ENCODE data around the gene UBE2J1.
A peak's percentile ranks its signal among the peaks of the same experiment; 100 is the strongest.

UBE2J1 gene

DNA sequence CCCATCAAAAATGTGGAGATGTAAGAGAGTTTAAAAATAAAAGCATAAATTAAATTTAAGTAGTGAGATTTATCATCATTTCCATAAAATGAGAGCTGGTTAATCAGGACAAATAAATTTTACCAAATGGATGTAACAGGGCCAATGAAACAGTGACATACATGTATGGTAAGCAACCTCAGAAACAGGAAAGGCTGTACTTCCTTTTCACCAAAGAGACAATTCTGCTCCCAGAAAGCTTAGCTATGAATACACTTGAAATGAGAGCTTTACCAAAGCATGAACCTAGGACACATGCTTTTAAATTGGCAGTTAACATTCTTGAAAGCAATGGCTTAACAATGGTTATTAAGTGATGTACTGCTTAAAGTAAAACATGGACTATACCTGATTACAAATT is 12.1 kb upstream of the UBE2J1 start:
- DNase-seq (ENCODE audit: low spot score) = no peak

DNA sequence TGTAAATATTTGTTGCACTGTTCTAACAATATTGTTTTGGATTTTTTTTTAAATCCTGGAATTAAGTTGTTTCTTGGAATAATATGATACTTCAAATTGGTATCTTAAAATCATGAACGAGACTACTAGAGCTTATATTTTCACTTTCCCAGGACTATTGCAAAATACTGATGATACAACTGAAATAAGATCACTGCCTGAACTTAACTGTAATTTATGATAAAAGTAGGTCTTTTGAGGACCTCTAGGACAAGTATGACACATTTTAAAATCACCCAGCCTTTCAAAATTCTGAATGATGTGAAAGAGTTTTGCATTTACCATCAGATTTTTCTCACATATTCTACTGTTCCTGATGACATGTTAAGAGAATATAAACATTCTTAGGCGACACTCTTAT is 8.6 kb upstream of the UBE2J1 start:
- DNase-seq (ENCODE audit: low spot score) = no peak

DNA sequence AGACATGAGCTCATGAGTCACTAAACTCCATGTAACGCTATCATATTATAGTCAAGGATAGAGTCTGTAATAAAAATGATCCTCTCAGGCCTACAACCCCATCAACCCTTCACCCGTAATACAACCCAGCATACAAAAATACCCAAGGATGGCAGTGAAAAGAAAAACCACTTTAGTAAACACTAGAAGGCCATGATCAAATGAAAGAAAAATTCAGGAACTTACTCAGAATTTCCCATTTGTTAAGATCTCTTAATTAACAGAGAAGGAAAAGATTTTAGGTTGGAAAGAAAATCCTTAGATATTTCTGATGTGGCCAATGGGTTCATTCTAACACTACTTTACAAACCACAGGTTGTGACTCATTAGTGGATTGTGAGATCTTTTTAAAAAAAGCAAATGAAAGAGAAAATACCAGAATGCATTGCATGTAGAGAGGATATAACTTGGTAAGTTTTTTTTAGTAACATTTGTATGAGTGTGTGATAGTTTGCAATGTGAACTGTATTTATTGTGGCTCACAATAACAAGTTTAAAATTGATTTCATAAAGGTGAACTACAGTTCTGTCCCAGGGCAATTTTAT is 8.0 kb upstream of the UBE2J1 start:
- no peak for DNase-seq (ENCODE audit: low spot score)

DNA sequence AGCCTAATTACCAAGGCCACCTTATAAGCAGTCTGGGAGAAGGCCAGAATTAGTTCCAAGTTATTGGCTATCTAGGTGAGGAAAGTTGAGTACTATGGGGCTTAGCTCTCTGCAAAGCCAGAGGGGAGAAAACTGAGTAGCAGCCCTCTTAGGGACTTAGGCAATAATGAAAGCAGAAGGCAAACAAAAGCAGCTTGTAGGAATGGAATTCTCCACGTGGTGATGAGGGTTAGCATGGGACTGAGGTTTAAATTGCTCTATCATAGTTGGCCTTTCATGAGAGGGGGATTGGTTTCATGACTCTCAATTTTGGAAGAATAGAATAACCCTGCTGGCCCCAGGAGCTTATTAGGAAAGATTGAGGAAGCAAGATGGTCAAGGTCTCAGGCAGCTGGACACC is 7.0 kb upstream of the UBE2J1 start:
- DNase-seq (ENCODE audit: low spot score) = peak; percentile 45

DNA sequence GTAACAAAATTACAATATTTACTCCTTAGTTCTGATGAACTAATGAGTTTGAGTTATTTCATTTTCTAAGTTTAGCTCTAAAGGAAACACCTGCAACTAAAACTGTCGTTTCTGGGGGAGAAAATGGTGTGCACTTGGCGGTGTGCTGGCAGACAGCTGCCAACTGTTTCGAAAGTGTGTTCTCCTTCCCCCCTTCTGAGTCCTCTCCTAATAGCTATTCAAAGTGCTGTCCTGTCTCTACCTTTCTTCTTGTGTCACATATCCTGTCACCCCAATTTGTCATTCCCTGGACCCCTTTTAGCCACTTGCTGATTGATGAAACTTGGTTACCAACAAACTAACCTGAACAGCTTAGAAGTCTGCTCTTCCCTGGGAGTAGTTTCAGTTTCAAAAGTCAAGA is 4.9 kb upstream of the UBE2J1 start:
- DNase-seq (ENCODE audit: low spot score) = no peak

DNA sequence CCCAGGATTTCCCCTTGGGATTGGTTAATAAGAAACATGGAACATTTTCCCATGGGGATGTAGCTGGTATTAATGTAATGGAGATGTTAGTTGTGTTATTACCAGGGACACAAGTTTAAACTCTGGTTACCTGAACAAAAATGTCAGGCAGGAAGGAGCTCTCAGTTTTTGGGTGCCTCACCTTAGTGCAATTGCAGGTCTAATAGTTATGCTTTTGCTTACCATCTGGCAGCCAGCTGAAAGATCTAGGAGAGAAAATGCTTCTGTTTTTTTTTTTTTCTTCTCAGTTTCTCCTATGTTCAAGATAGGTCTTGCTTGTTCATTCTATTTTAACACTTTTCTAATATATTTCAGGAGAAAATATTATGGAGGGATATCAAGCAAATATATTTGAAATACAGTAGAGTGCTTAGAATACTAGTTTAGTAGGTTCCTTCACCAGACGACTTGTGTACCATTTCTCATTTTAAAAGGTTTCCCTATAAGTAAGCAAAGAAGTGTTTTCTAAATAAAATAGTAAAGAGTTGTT is 4.2 kb upstream of the UBE2J1 start:
- no peak for DNase-seq (ENCODE audit: low spot score)

DNA sequence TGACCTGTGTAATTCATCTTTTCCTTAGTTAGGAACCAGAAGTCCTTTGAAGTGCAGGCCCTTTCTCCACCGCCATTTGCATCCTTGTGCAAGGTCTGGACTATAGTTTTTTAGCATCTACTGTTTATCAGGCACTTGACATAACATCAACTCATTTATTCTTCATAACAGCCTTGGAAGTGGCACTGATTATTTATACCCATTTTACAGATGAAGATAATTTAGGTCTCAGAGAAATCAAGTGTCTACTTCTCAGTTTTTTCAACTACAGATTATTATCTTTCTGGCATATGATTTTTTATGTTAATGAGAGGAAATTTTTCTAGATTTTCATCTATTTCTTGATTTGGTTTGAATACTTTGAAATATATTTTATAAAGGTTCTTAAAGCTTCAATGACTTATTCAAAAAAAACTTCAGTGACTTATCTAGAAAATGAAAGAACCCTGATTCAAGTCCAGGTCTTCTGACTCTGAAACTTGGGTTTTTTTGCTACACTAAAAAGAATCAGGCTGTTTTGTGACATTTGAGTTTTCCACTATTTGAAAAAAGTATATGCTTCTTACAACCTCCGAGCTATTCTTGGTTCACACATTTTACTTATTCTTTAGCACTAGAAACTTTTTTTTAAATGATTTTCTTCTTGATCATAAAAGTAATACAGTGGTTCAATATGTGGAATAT is 3.1 kb upstream of the UBE2J1 start:
- DNase-seq (ENCODE audit: low spot score) = no peak

DNA sequence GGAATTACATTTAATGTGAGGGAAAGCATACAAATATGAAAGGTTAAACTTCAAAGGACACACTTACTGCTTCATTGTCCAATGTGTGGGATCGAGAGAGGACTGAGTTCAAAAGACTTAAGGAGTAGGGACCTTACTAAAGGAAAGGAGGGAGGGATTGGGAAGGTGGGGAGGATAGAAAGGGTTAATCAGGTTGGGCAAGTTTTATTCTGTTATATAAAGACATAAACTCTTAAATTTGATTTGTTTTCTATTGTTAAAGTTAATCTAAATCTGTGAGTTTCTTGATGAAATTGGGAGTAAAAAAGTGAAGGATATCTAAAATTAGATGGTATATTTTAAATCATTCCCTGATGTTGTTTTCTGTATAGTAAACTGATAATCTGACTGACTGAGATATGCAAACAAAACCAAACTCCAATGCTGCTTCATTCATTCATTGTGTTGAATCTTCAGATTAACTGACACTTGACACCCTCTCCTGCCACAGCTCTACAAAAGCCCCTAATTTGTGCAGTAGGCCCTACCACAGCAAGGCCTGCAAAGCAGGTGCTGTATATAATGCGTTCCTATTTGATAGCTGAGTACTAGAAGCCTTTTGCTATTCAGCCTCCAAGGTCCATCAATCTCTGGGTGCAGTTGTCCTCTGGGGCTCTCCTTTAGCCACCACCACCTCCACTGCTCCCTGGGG is 1.3 kb upstream of the UBE2J1 start:
- peak; percentile 52 for DNase-seq (ENCODE audit: low spot score)

DNA sequence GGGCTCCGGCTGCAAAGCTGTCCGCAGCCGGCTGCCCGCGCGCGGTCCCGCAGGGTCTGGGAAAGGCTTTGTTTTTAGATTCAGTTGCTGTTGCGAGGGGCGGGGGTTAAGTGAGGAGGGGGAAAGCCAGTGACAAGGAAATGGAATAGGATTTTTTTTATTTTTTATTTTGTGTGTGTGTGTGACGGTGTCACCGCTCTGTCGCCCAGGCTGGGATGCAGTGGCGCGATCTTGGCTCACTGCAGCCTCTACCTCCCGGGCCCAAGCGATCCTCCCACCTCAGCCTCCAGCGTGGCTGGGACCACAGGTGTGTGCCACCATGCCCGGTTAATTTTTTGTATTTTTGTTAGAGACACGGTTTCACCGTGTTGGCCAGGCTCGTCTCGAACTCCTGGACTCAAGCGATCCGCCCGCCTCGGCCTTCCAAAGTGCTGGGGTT is 615 bp upstream of the UBE2J1 start:
- DNase-seq (ENCODE audit: low spot score) = no peak

DNA sequence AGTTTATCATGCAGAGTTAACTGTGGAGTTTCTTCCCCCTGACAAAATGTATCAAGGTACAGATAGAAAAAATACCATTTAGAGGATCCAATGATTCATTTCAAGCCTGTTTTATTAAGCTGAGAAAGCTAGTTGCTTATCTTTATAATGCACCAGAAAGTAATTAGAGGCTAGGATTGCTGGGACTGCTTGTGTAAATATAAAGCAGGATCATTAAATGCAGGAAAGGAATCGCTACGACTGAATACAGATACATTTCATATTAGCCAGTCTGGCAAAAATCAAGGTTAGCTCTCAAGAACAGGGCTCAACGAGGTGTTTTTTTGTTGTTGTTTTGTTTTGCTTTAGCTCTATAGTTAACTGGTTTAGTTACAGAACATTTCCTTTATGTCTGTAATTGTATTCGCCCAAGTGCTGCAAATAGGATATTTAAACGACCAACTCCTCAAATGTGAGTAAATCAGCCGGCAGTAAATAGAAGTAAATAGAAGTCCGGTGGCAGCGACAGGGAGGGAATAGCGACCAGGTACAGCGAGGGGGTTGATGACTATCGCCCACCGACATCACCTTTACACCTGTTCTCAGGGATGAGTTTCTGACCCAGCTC is 748 bp downstream of the UBE2J1 start:
- DNase-seq (ENCODE audit: low spot score) = no peak

DNA sequence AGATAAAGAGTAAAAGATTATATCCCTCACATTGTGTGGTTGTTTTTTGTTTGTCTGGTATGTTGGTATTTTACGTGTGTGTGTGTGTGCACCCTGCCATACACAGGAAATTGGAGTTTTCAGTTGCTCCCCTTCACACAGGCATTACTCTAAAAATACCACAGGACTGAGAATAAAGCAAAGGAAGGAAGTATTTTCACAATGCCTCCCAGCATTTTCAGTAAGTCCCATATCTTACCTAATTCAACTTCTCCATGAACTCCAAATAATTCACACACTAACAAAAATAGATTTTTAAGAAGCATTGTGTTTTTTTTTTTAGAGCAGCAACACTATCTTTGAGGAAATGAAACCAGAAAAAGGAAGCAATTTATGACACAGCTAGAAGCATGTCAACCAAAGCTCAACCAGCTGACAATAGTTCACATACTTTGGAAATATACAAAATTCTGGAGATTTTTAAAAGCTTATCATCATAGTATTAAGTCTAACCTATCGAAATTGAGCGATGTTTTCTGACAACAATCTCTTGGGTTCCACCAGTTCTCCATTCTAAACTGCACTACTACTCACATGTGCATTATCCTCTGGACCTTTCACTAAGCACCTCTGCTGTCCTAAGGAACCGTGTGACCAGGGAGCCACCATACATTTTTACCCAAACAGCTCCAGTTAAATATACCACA is 2.1 kb downstream of the UBE2J1 start:
- no peak for DNase-seq (ENCODE audit: low spot score)

DNA sequence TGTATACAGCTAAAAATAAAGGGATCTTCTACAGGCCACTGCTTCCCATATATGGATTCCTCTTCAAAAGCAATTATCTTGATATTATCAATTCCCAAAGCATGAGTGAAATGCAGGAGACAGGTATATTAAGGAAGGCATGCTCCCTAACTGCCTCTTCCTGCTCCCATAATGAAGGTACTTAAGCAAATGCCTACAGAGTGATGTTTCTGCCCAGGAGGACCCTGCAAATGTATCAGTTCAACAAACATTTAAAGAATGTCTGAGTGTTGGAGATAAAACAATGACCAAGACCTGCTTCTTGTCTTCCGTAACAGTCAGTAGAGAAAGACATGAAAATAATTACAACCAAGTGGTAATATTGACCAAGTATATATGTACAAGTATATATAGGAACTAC is 4.2 kb downstream of the UBE2J1 start:
- no peak for DNase-seq (ENCODE audit: low spot score)

DNA sequence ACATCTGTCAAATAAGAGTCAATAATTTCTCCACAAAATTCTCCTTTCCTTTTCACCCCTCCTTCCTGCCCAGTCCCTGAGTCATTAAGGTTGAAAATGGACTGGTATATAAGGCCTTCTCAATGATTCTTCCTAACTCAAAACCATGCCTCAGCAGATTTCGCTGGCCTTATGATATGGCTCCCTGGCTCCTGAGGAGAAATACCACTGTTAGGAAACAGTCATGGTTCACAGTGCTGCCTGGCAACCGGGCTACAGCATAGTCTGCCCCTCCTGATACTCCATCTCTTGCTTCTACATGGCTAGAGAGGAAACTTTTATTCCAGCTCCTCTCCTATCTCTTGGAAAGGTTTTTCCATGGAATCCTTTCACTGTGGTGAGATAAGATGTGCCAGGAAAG is 4.7 kb downstream of the UBE2J1 start:
- peak; percentile 36 for DNase-seq (ENCODE audit: low spot score)

DNA sequence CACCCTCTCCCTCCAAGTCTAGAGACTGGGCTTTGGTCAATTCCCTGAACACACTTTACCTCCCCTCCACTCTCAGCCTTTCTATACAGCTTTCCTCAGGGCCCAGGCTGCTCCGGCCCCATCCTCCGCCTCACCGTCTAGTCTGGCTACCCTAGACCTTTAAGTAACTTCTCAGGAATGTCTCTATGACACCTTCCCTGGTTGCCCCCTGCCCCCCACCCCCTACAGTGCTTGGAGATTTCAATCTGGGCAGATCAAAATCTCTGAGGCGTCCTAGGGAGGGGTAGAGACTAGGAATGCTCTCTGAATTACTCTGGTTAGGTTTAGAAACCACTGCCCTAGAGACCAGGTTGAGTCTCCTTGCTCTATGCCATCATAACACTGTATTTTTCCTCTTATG is 6.1 kb downstream of the UBE2J1 start:
- no peak for DNase-seq (ENCODE audit: low spot score)

DNA sequence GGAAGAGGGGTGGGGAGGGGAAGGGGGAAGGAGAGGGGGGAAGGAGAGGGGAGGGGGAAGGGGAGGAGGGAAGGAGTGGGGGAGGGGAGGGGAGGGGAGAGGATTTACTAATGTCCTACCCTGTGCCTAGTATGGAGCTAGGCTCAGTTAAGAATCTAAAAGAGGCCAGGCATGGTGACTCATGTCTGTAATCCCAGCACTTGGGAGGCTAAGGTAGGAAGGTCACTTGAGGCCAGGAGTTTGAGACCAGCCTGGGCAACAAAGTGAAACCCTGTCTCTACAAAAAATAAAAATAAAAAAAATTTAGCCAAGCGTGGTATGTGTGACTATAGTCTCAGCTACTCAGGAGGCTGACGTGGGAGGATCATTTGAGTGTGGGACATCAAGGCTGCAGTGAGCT is 13.0 kb downstream of the UBE2J1 start:
- no peak for DNase-seq (ENCODE audit: low spot score)

DNA sequence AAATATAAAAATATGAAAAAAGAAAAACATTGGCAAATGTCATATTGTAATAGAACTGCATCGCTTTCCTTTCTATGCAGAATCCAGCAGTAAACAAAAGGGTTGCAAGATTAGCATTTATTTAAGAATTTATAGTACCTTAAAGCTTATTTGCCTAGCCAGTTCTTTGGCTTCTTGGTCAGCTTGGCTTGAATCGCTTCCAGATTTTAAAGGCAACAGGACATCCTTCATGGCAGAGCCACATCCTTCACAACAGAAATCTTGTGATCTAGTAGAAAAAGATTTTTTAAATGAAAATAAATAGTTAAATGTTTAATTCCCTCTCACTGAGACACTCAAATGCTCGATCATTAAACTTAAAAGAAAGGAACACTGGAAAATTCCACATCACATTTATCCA is 17.4 kb downstream of the UBE2J1 start:
- DNase-seq (ENCODE audit: low spot score) = no peak

DNA sequence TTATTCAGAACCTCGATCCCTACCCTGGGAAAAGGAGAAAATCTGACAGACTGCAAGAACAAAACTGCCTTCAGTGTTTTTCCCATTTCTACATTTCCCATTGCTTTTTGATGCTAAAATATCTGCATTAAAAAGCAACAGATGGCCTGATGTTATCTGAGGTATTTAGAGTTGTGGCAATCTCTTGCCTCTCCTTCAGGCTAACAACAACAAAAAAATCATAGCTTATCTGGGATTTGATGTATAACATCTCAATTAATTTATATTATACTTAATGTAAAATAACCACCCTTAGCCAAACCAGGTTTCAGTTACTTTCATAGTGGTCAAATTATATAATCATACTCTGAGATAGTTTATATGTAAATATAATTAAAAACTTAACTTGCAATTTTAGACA is 21.6 kb downstream of the UBE2J1 start:
- no peak for DNase-seq (ENCODE audit: low spot score)

DNA sequence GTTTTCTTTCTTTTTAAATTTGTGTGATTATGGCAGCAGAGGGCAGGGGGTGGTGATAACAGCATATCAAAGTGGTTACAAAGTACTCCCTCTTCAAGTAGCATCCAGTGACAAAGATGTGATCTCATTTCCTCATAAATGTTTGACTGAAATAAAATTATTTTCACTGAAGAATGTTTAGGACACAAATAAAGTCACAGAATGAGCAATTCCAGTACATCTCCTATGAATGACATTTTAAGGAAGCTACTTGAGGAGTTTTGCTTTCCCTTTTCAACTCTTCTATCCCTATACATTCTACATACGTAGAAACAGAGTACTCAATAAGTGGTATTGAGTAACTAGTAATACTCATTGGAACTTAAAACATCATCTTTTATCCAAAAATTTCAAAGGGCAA is 23.5 kb downstream of the UBE2J1 start:
- no peak for DNase-seq (ENCODE audit: low spot score)

DNA sequence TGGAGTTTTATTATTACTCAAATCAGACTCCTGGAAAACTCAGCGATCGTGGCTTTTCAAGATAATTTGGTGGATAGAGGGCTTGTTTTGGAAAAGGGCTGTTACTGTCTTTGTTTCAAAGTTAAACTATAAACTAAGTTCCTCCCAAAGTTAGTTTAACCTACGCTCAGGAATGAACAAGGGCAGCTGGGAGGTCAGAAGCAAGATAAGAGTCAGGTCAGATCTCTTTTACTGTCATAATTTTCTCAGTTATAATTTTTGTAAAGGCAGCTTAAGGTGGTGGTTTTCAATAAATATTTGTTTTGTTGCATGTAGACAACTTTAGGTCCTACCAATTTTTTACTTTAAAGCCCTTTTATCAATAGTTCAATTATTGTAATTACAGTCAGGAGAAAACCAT is 28.2 kb downstream of the UBE2J1 start:
- DNase-seq (ENCODE audit: low spot score) = no peak

DNA sequence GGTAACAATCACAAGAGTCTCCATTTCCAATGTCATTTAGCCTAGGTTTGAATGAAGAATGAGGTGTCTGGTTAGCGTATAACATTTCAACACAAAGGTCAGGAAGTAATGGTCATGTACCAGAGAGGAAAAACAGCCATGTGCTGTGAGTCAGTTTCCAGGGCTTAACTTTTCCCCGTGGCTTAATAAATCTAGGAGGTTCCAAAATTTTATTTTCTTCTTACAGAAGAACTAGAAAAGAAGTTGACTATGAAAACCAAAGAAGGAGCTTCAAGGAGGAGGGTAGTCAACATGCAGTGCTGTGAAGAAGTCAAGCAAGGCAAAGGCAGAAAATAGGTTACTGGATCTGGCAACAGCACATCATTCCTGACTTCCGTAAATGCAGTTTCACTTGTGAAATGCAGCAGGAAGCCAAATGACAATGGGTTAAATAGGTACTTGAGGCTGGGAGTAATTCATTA is 29.0 kb downstream of the UBE2J1 start:
- DNase-seq (ENCODE audit: low spot score) = no peak

DNA sequence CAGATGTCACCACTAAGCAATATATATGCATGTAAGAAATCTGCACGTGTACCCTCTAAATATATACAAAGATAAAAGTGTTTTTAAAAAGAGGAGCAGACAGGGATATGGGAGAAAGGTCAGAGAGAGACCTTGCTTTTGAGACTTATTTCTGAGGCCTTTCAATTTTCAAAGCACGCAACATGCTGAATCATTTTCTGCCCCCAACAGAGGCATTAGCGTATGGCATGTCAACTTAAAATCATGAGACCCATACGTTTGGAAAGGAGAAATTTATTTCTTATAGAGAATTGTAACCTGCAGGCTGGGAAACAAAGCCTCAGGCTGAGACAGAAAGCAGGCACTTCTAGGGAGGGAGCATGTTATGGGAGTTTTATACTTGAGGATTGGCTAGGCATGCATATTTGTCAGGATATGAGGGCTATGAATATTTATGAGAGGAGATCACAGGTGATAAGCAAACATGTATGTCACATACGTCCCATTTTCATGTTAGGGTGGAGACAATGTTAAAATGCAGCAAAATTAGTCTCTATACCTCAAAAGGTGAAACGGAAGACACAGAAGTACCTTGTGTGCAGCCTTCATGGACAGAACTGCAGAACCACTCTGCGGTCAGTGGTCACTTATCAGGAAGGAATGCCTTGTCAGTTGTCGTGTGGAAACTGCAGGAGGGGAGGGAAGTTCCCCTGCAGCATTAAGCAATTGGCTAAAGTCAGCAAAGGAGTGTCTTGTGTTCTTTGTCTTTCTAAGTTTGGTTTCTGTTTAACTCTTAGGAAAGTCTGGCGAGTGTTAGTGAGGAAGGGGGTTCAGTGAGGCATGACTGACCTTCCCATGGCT is 31.2 kb downstream of the UBE2J1 start:
- DNase-seq (ENCODE audit: low spot score) = peak; percentile 39

Data from HuH-7 (cell line).